Activated naive CD8-positive, alpha-beta T cell (primary cell): ENCODE measurements around the gene TBX15.
"Not testable (repeated sequence)": the region's sequence is repeated elsewhere in the genome, so short reads cannot be mapped to it uniquely, and the experiment has no call there.

Experiments used
- H3K27ac Mint-ChIP-seq: one replicate; pipeline ENCODE4 v1.8.0; 2021; ENCODE audit warnings: mixed read lengths
- H3K27me3 Mint-ChIP-seq: one replicate; pipeline ENCODE4 v1.8.0; 2021; ENCODE audit warnings: mixed read lengths
- H3K36me3 Mint-ChIP-seq: one replicate; pipeline ENCODE4 v1.8.0; 2021; ENCODE audit warnings: mixed read lengths
- H3K4me1 Mint-ChIP-seq: one replicate; pipeline ENCODE4 v1.8.0; 2021; ENCODE audit warnings: low read depth, mixed read lengths
- H3K4me3 Mint-ChIP-seq: one replicate; pipeline ENCODE4 v1.8.0; 2021; ENCODE audit warnings: mild to moderate bottlenecking, mixed read lengths
- H3K9me3 Mint-ChIP-seq: one replicate; pipeline ENCODE4 v1.8.0; 2021; ENCODE audit warnings: low read depth, mixed read lengths

The TBX15 gene

DNA sequence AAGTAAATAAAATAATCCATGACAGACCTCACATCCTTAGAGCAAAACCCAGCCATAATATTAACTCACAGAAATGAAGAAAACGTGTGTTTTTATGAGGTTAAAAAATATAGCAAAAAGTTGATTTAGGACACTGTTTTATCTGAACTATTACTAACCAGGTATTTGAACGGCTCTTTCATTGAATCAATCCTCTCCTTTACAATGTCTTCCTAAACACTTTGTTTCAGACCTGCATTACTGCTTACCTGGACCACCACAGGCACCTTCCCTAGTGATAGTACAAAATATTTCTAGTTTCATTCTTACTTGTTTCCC is 25.0 kb downstream of the TBX15 start:
- Mint-ChIP-seq H3K4me3 (no peak overlapping the region), H3K4me1 (no peaks in the 10 kb centered on the region), H3K27me3 (peaks cover 14% of the 10 kb centered on the region), H3K27ac (no peak overlapping the region), H3K9me3 (no peaks in the 10 kb centered on the region), H3K36me3 (no peaks in the 10 kb centered on the region)

DNA sequence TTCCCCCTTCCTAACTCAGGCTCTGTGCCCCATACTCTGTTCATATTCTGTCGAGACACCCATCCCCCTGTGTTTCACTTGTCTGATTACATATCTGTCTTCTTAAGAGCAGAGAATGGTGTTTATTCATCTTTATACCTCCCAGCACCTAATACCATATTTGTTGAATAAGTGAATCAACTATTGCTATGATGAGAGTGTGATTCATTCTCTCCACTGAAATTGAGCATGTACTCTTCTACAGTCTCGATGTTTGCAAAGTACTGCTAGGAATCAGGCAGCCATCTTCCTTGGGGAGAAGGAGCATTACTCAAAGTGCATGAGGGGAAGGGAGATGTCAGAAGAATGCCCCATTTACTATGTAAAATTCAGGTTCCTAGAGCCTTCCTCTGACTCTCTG is 27.0 kb downstream of the TBX15 start:
- Mint-ChIP-seq H3K4me3 (no peak overlapping the region), H3K9me3 (no peaks in the 10 kb centered on the region), H3K27me3 (peaks cover 14% of the 10 kb centered on the region), H3K27ac (no peak overlapping the region), H3K4me1 (no peaks in the 10 kb centered on the region), H3K36me3 (no peaks in the 10 kb centered on the region)

GRCh38 chr1:118960567-118961136 is 27.5 kb downstream of the TBX15 start:
- H3K27me3 Mint-ChIP-seq, result peaks cover 14% of the 10 kb centered on the region
- no peaks in the 10 kb centered on the region for H3K36me3 Mint-ChIP-seq
- no peaks in the 10 kb centered on the region for H3K9me3 Mint-ChIP-seq
- H3K4me3 Mint-ChIP-seq, result no peak overlapping the region
- H3K4me1 Mint-ChIP-seq, result no peaks in the 10 kb centered on the region
- H3K27ac Mint-ChIP-seq, result no peak overlapping the region

DNA sequence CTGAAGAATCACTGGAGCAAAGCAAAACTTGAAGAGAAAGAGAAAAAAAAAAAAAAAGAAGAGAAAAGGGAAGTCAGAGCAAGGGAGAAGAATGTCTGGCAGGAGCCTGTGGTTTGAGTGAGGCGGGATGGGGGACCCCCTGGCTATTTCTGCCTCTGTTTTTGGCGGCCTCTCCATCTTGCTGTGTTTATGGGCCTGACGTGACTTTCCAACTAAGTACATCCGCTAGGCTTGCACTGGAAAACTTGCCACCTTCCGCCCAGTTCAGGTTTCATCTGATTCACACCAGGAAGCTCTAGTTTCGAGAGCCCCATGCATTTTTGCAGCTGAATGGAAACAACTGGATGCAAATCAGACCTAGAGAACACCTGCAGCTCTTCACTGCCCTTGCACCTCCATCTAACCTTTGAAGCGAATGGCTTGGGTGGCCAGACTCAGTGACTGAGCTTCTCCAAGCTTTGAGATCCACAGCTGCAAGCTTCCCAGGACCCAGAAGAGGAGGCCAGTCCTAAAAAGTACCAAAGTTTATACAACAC is 28.0 kb downstream of the TBX15 start:
- Mint-ChIP-seq H3K4me3 (no peak overlapping the region), H3K4me1 (no peaks in the 10 kb centered on the region), H3K36me3 (no peaks in the 10 kb centered on the region), H3K27me3 (peaks cover 14% of the 10 kb centered on the region), H3K9me3 (no peaks in the 10 kb centered on the region), H3K27ac (no peak overlapping the region)

DNA sequence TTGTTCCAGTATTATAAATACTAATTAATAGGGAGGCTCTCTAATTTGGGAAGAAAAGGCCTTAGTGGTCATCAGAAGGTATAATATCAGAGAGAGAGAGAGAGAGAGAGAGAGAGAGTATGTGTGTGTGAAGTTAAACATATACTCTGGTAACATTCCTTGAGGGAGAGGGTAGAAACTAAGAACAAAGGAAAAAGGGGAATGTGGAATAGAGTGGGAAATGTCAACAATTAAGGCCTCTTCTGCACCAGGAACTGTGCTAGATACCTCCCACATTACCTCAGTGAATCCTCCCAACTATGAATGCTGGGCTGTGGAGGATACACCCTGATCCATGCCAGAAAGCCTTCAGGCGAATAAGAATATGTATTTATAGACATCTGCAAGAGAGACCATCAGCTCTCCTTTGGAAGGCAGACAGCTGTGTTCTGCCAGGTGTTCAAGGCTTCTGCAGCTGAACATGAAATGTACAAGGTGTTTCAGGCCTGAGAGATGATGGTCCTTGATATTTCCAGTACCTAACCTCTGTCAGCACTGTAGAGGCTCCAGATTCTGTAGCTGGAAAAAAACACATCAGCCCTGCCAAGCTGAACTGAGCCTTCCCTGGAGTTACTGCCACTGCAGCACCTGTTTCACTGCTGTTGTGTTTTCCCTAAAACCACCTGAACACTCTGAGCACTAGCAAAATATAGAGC is 29.1 kb downstream of the TBX15 start:
- Mint-ChIP-seq H3K27ac (no peak overlapping the region), H3K4me3 (no peak overlapping the region), H3K36me3 (no peaks in the 10 kb centered on the region)

DNA sequence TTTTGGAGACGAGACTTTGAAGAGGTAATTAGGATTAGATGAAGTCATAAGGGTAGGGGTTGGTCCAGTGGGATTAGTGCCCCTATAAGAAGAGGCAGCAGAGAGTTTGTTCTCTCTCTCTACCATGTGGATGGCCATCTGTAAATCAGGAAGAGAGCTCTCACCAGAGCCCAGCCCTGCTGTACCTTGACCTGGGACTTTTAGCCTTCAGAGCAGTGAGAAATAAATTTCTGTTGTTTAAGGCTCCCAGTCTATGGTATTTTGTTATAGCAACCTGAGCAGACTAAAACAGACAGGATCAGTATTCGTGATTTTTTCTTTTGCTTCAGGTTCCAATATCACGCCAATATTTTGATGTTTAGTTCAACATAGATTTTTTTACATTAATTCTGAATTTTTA is 30.0 kb downstream of the TBX15 start:
- H3K27me3 Mint-ChIP-seq, result peaks cover 8% of the 10 kb centered on the region
- H3K27ac Mint-ChIP-seq, result no peak overlapping the region
- no peaks in the 10 kb centered on the region for H3K4me1 Mint-ChIP-seq
- H3K36me3 Mint-ChIP-seq, result no peaks in the 10 kb centered on the region
- H3K9me3 Mint-ChIP-seq, result no peaks in the 10 kb centered on the region
- no peak overlapping the region for H3K4me3 Mint-ChIP-seq

More for the DNA sequence above, 29.1 kb downstream of the TBX15 start:
- Mint-ChIP-seq H3K4me1 (no peaks in the 10 kb centered on the region), H3K27me3 (peaks cover 10% of the 10 kb centered on the region), H3K9me3 (no peaks in the 10 kb centered on the region)

GRCh38 chr1:118957579-118957978 is 30.6 kb downstream of the TBX15 start:
- not testable (repeated sequence) for H3K27ac Mint-ChIP-seq, H3K4me3 Mint-ChIP-seq, H3K36me3 Mint-ChIP-seq, H3K4me1 Mint-ChIP-seq, H3K9me3 Mint-ChIP-seq, H3K27me3 Mint-ChIP-seq

DNA sequence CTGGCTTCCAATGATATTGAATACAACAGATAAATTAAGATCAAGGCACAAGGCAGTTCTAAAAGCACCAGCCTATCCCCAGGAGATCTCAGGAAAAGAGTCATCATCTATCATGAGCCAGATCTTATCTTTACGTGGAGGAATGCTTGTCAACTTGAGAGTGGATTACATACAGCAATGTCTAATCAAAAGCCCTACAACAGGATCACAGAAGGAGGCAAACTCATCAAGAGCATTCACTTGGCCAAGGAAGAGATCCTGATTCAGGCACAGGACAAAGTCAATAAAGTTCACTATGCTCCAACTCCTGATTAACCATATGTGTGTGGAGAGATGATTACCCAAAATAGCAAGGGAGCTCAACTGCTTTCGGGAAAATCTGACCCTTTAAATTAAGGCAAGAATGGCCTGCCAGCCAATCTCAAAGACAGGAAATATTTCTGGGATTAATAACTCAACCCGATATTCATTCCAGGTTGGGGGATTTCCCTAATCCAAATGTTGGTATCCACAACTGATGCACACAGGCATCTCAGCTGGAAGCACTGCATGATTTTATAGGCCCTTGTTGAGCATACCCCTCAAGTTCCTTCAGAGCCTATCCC is 33.7 kb downstream of the TBX15 start:
- no peak overlapping the region for H3K4me3 Mint-ChIP-seq
- H3K27me3 Mint-ChIP-seq, result no peaks in the 10 kb centered on the region
- no peaks in the 10 kb centered on the region for H3K4me1 Mint-ChIP-seq
- no peaks in the 10 kb centered on the region for H3K9me3 Mint-ChIP-seq
- H3K27ac Mint-ChIP-seq, result no peak overlapping the region
- H3K36me3 Mint-ChIP-seq, result no peaks in the 10 kb centered on the region

DNA sequence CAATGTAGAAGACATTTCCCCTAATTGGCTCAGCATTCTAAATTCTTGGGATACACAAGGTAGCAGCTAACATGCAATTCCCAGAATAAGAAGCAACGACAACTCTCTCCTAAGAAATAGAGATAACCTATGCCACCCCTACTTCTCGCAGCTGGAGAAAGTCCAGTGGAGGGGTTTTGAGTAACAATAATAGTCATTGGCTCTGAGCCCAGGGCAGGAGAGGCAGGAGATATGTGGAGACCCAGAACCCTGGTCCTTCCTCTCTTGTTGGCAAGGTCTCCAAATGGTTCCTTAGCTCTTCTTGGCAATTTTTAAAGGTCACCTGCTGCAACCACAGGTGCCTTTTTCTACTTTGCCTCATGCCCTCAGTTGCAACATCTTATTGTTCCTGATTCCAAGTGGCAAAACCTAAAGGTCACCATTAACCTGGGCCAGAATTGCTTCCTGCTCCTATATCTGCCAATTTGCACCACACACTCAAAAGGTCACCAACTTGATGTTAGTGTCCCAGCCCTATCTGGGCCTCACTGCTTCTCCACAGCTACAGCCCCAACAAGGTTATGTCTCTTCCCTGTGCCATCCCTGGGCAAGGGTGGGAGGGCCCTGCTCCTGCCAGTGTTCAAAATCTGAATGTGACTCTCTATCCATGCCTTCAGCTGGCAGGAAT is 36.7 kb downstream of the TBX15 start:
- peaks cover 1% of the 10 kb centered on the region for H3K27me3 Mint-ChIP-seq
- H3K36me3 Mint-ChIP-seq, result no peaks in the 10 kb centered on the region
- no peaks in the 10 kb centered on the region for H3K9me3 Mint-ChIP-seq
- H3K27ac Mint-ChIP-seq, result no peak overlapping the region
- H3K4me1 Mint-ChIP-seq, result no peaks in the 10 kb centered on the region
- no peak overlapping the region for H3K4me3 Mint-ChIP-seq

DNA sequence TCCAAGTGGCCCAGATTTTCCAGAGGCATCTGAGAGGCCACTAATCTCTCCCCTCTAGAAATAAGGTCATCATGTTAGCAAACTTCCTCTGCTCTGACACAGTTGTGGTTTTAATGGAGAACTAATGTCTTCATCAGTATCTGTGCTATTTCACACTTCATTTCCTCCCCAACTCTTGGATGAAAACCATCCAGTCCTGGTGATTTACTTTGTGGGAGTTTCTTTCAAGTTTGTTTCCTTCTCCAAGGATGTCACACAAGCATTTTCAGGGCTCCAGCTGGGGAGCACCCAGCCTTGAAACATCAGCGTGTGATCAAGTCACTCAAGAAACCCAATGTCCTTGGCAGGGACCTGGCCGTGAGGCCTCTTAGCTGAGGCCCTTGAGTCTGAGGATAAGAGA is 38.8 kb downstream of the TBX15 start:
- H3K9me3 Mint-ChIP-seq, result no peaks in the 10 kb centered on the region
- H3K36me3 Mint-ChIP-seq, result no peaks in the 10 kb centered on the region
- no peak overlapping the region for H3K4me3 Mint-ChIP-seq
- H3K27ac Mint-ChIP-seq, result no peak overlapping the region
- H3K4me1 Mint-ChIP-seq, result no peaks in the 10 kb centered on the region
- peaks cover 1% of the 10 kb centered on the region for H3K27me3 Mint-ChIP-seq

DNA sequence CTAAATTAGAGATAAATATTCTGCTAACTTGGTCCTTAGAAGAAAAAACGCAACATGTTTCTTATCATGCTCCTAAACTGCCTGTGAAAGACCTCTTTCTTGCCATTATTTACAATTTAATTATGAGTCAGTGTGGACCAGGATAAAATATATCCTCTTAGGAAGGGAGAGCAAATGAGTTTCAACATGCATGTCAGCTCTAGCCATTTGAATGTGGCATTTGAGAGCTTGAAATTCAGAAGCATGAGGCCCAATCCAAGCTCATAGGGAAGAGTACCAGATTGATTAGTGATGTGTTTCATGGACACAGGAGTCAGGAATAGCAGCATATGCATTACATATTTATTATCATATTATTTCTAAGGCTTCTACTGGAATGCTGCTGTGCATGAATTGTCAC is 39.3 kb downstream of the TBX15 start:
- no peaks in the 10 kb centered on the region for H3K36me3 Mint-ChIP-seq
- H3K4me1 Mint-ChIP-seq, result no peaks in the 10 kb centered on the region
- no peaks in the 10 kb centered on the region for H3K9me3 Mint-ChIP-seq
- H3K27ac Mint-ChIP-seq, result no peak overlapping the region
- H3K4me3 Mint-ChIP-seq, result no peak overlapping the region
- peaks cover 1% of the 10 kb centered on the region for H3K27me3 Mint-ChIP-seq

DNA sequence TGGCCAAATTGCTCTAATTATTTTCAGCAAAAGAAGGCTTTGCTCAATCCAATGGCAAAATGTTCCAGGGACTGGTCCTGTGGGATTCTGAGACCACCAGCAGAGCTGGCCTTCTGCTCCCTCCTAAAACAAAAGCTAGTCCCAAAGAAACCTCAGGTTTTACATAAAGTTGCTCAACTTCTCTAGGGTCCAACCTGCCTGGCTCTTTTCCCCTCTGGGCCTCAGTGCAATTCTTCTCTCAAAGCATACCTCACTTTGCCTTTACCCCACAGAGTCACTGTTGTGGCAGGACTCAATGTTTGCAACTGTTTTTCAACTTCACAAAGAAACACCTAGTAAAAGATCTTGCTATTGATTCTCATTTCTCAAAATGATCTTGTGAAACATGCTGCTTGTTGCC is 39.8 kb downstream of the TBX15 start:
- Mint-ChIP-seq H3K9me3 (no peaks in the 10 kb centered on the region), H3K36me3 (no peaks in the 10 kb centered on the region), H3K4me1 (no peaks in the 10 kb centered on the region), H3K27me3 (peaks cover 1% of the 10 kb centered on the region), H3K27ac (no peak overlapping the region), H3K4me3 (no peak overlapping the region)

GRCh38 chr1:118947790-118948189 is 40.4 kb downstream of the TBX15 start:
- Mint-ChIP-seq H3K27ac (no peak overlapping the region), H3K9me3 (no peaks in the 10 kb centered on the region), H3K36me3 (no peaks in the 10 kb centered on the region), H3K4me1 (no peaks in the 10 kb centered on the region), H3K4me3 (no peak overlapping the region), H3K27me3 (peaks cover 1% of the 10 kb centered on the region)

DNA sequence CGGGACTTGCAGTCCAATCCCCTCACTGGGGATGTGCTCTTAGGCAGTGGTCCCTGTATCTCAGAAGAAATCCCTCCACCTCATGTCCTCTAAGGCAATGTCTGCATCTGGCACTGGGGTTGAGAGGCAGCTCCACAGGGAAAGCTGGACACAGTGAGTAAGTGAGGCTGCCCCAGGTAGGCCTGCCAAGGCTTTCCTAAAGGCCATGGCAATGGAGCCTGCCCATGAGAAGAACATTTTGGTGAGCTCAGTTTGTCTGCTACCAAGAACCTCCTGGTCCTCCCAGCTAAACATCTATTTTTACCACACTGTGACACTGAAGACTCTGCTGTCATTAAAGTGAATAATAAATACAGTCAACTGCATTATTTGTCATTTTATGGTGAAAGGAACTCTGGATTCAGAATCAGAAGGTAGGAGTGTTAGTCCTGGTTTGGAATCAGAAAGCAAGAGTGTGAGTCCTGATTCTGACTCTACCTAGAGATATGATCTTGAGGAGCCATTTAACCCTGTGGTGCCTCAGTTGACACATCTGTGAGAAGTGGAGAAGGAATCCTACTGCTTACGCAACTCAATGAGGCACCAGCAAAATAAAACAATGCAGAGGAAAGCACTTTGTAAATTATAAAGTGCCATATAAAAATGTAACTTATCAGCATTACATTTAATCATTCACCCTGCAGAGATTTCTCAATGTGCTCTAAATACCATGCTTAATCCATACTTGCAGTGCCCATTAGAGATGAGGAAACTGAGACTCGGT is 41.0 kb downstream of the TBX15 start:
- no peak overlapping the region for H3K4me3 Mint-ChIP-seq
- peaks cover 1% of the 10 kb centered on the region for H3K27me3 Mint-ChIP-seq
- no peak overlapping the region for H3K27ac Mint-ChIP-seq
- H3K9me3 Mint-ChIP-seq, result no peaks in the 10 kb centered on the region
- no peaks in the 10 kb centered on the region for H3K4me1 Mint-ChIP-seq
- no peaks in the 10 kb centered on the region for H3K36me3 Mint-ChIP-seq

GRCh38 chr1:118945489-118945888 is 42.7 kb downstream of the TBX15 start:
- H3K4me3 Mint-ChIP-seq, result no peak overlapping the region
- no peaks in the 10 kb centered on the region for H3K4me1 Mint-ChIP-seq
- H3K9me3 Mint-ChIP-seq, result no peaks in the 10 kb centered on the region
- H3K27me3 Mint-ChIP-seq, result peaks cover 1% of the 10 kb centered on the region
- no peaks in the 10 kb centered on the region for H3K36me3 Mint-ChIP-seq
- no peak overlapping the region for H3K27ac Mint-ChIP-seq
